ENCODE results near the gene DCST1.

- TF ChIP-seq CTCF (IDR thresholded peaks at IDR 0.05; ENCODE audit: extremely low read depth in 1 of 2, insufficient read depth in 1 of 2, low read depth in 1 of 2, low read length in 2 of 2) (no peak), JUN (IDR thresholded peaks at IDR 0.05; ENCODE audit: borderline replicate concordance, insufficient read depth, insufficient read length, low read depth) (no peak), POLR2AphosphoS5 (IDR thresholded peaks at IDR 0.05; ENCODE audit: insufficient read depth, low read depth, low read length) (no peak), FOS (IDR thresholded peaks at IDR 0.05; ENCODE audit: borderline replicate concordance, insufficient read depth, low read length) (no peak), EZH2 (IDR thresholded peaks at IDR 0.05; ENCODE audit: borderline replicate concordance, low read depth, low read length, severe bottlenecking) (no peak), MYC (IDR thresholded peaks at IDR 0.05; ENCODE audit: low read depth, low read length) (no peak)
These were observed 28.3 kb upstream of the DCST1 start for GRCh38 chr1:155005076-155006011.
